ENCODE measurements around the gene TRIM68.

DNA sequence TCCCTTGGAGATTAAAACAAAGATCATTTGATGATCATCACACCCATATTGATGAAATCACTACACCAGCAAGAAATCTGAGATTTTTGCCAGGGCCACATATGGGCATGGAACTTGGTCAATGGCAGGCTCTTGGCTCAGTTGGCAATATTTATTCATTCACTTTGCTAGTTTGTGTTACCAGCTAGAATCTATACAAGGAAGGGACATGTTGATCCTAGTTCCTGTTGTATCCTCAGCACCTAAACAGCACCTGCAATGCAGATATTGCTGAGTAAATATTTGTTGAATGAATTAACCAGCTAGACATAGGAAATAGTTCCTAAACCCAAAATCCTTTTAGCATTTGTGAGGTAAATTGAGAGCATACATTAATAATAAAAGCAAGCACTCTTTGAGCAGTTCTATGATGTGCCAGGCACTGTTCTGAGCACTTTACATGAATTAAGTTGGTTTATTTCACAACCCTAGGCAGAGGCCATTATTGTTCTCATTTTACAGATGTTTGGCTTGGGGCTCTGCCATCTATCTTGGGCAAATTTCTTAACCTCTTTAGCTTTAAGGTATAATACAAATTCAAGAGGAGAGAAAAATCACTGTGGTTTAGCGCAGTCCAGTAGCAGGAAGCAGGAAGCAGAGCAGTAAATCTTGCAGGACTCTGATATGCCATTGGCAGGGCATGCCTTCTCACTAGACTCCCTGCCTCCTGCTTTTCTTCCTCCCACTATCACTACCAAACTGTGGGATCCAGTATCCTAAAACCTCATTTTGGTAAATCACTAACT lies 1.6 kb downstream of the TRIM68 start:
- TF ChIP-seq, protein P1, sequence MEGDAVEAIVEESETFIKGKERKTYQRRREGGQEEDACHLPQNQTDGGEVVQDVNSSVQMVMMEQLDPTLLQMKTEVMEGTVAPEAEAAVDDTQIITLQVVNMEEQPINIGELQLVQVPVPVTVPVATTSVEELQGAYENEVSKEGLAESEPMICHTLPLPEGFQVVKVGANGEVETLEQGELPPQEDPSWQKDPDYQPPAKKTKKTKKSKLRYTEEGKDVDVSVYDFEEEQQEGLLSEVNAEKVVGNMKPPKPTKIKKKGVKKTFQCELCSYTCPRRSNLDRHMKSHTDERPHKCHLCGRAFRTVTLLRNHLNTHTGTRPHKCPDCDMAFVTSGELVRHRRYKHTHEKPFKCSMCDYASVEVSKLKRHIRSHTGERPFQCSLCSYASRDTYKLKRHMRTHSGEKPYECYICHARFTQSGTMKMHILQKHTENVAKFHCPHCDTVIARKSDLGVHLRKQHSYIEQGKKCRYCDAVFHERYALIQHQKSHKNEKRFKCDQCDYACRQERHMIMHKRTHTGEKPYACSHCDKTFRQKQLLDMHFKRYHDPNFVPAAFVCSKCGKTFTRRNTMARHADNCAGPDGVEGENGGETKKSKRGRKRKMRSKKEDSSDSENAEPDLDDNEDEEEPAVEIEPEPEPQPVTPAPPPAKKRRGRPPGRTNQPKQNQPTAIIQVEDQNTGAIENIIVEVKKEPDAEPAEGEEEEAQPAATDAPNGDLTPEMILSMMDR (IDR thresholded peaks at IDR 0.05; ENCODE audit: insufficient read depth, low read length, poor library complexity, severe bottlenecking) = no peak
- TF ChIP-seq EZH2phosphoT487 (conservative IDR thresholded peaks at IDR 0.05; ENCODE audit: low read length) = no peak
